Fibroblast of the conjunctiva (primary cell): ENCODE results near the gene NBL1.

ENCODE experiments used
- DNase-seq: peaks from one replicate; pipeline ENCODE4 v3.0.0-alpha.2; 2010; ENCODE audit warnings: low read depth

NBL1 gene

GRCh38 chr1:19646377-19647319 lies 2.5 kb downstream of the NBL1 start:
- no peak for DNase-seq

GRCh38 chr1:19647643-19648042 lies 3.5 kb downstream of the NBL1 start:
- no peak for DNase-seq

GRCh38 chr1:19648239-19648638 lies 4.1 kb downstream of the NBL1 start:
- no peak for DNase-seq

GRCh38 chr1:19648689-19649088 lies 4.6 kb downstream of the NBL1 start:
- no peak for DNase-seq

GRCh38 chr1:19650416-19651140 lies 6.5 kb downstream of the NBL1 start:
- no peak for DNase-seq

GRCh38 chr1:19651141-19651737 lies 7.1 kb downstream of the NBL1 start:
- no peak for DNase-seq

GRCh38 chr1:19654386-19654785 lies 10.3 kb downstream of the NBL1 start:
- DNase-seq, result no peak

- DNase-seq, result no peak
These were observed 11.0 kb downstream of the NBL1 start for GRCh38 chr1:19654886-19655717.

- DNase-seq, result no peak
These were observed 11.6 kb downstream of the NBL1 start for GRCh38 chr1:19655718-19656080.

GRCh38 chr1:19656134-19656779 lies 12.1 kb downstream of the NBL1 start:
- no peak for DNase-seq

GRCh38 chr1:19656780-19657466 lies 12.8 kb downstream of the NBL1 start:
- DNase-seq, result no peak

GRCh38 chr1:19657511-19657910 lies 13.4 kb downstream of the NBL1 start:
- no peak for DNase-seq

- no peak for DNase-seq
These were observed 14.1 kb downstream of the NBL1 start for GRCh38 chr1:19658186-19658585.

GRCh38 chr1:19661721-19662228 lies 17.7 kb downstream of the NBL1 start:
- no peak for DNase-seq

- DNase-seq, result no peak
These were observed 18.2 kb downstream of the NBL1 start for GRCh38 chr1:19662313-19662712.

GRCh38 chr1:19664453-19665185 lies 20.5 kb downstream of the NBL1 start, which contains the start of gene HTR6:
Gene HTR6 (plus strand): TSS chr1:19664875. CDS start chr1:19665754, 879 bp downstream.
- DNase-seq, result no peak

- DNase-seq, result no peak
These were observed 21.0 kb downstream of the NBL1 start for GRCh38 chr1:19665186-19665495.

GRCh38 chr1:19665496-19666465 lies 21.7 kb downstream of the NBL1 start:
- DNase-seq, result no peak

GRCh38 chr1:19668888-19669287 lies 24.8 kb downstream of the NBL1 start:
- DNase-seq, result no peak
